Panc1 (cell line): ENCODE data around the gene MAP6D1. TPM values are rescaled to one million over a fixed set of nuclear protein-coding genes. Genes with fewer than 3 reads are reported as not detected.

Experiments
- ATAC-seq: fragments of 200-7000 bp; cut with Tn5 transposase; 2 replicates; pipeline ENCODE4 v1.9.1; 2020; ENCODE audit warnings: mild to moderate bottlenecking, moderate library complexity
- BruUV-seq: library from RNA; stranded (reverse); fragments of 400-500 nt; replicated peaks from 2 replicates; lab custom pipeline; 2021; lab: Mats Ljungman, UMichigan
- CTCF ChIA-PET: fragments of 300-600 bp; sonication (Branson Sonifier 250); formaldehyde crosslinking; loops from one replicate; lab custom pipeline; 2022; ENCODE audit warnings: antibody characterized with exemption; lab: Charles Lee
- POLR2A ChIA-PET: fragments of 300-600 bp; sonication (Branson Sonifier 250); formaldehyde crosslinking; loops from one replicate; lab custom pipeline; 2022; ENCODE audit warnings: antibody characterized with exemption; lab: Charles Lee
- DNase-seq: peaks from one replicate; pipeline ENCODE4 v3.0.0-alpha.2; 2010; ENCODE audit warnings: low read depth, low spot score
- H3K27ac ChIP-seq: 2 replicates; pipeline ENCODE4 v1.5.1; 2011; ENCODE audit warnings: mild to moderate bottlenecking, low read length, inconsistent platforms
- H3K27me3 ChIP-seq: fragments of 200-500 bp; sonication (Bioruptor generic); 2 replicates; pipeline ENCODE4 v1.6.0; 2014; ENCODE audit warnings: low read length, inconsistent platforms; ENCODE audit not compliant: control insufficient read depth, insufficient read depth
- H3K36me3 ChIP-seq: fragments of 200-500 bp; sonication (Bioruptor generic); 2 replicates; pipeline ENCODE4 v1.5.1; 2014; ENCODE audit warnings: inconsistent platforms, mild to moderate bottlenecking, low read length, moderate library complexity; ENCODE audit not compliant: control insufficient read depth, insufficient read depth
- H3K4me1 ChIP-seq: 2 replicates; pipeline ENCODE4 v1.5.1; 2011; ENCODE audit warnings: inconsistent platforms, mild to moderate bottlenecking, low read length, moderate library complexity; ENCODE audit not compliant: control insufficient read depth, insufficient read depth
- H3K4me3 ChIP-seq, 2 experiments: 2 replicates each; pipeline ENCODE4 v1.5.1; 2011 to 2012; ENCODE audit warnings: low read depth in 2 of 2, low read length in 2 of 2, mild to moderate bottlenecking in 2 of 2, inconsistent platforms in 1 of 2, moderate library complexity in 1 of 2
- H3K9me3 ChIP-seq: fragments of 200-500 bp; sonication (Bioruptor generic); 2 replicates; pipeline ENCODE4 v1.5.1; 2014; ENCODE audit warnings: low read depth, mild to moderate bottlenecking, inconsistent platforms, low read length, moderate library complexity; ENCODE audit not compliant: control insufficient read depth, insufficient read depth
- POLR2AphosphoS5 ChIP-seq: IDR thresholded peaks from 2 replicates; pipeline ENCODE4 v1.6.1; 2012; ENCODE audit warnings: mild to moderate bottlenecking, low read depth, low read length, moderate library complexity
- SIN3A ChIP-seq: IDR thresholded peaks from 2 replicates; pipeline ENCODE4 v1.6.1; 2012; ENCODE audit warnings: low read depth, mild to moderate bottlenecking, low read length, moderate library complexity, borderline replicate concordance; ENCODE audit not compliant: insufficient read depth
- TCF7L2 ChIP-seq: IDR thresholded peaks from 2 replicates; pipeline ENCODE4 v1.6.1; 2011; ENCODE audit warnings: mild to moderate bottlenecking, low read depth, low read length, inconsistent platforms
- in situ Hi-C: cut with HindIII; loops from 2 replicates; pipeline ENCODE4 v1.10.0; 2016; ENCODE audit warnings: low sequenced_read_pairs, low pct_unique_long_range_greater_than_20kb
- intact Hi-C: fragments of 100-400 bp; cut with micrococcal nuclease; formaldehyde crosslinking; loops from one replicate; pipeline ENCODE4 v1.10.0; 2022; ENCODE audit not compliant: unreplicated experiment
- total RNA-seq: library from RNA; stranded (reverse); gene quantifications from one replicate; pipeline ENCODE4 v1.2.1, GENCODE V29; 2021; ENCODE audit not compliant: unreplicated experiment
- TF ChIP-seq, protein P1 (sequence below): fragments of 450-650 bp; IDR thresholded peaks from 2 replicates; pipeline ENCODE4 v1.5.1; 2017; ENCODE audit warnings: mild to moderate bottlenecking
- TF ChIP-seq, protein P2 (sequence below), 2 experiments: IDR thresholded peaks; 2 replicates each; pipeline ENCODE4 v1.6.1; 2011 to 2012; ENCODE audit warnings: low read depth in 2 of 2, control low read depth in 1 of 2, low read length in 1 of 2, mild to moderate bottlenecking in 1 of 2, moderate library complexity in 1 of 2; ENCODE audit not compliant: insufficient read depth in 1 of 2

Gene MAP6D1
- total RNA-seq, 1 experiment from 2014 or later = 7.9 TPM

DNA sequence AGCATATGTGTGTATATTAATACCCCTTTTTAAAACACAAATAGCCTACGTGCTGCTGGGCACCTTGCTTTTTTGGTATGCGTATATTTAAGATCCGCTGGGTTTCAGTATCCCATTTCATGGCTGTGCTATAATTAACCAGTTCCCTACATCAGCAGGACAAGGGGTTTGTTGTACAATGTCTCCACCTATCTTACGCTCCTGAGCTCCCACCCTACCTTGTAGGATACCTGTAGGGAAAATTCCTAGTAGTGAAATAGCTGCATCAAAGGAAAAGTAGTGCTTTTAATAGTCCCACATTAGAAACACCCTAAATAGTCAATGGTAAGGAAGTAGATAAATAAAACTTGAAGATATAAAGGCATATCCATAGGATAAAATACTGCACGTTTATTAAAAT, 1.4 kb downstream of the MAP6D1 start:
- intact Hi-C loops = no loop called here
- DNase-seq (no peak), ATAC-seq (no peak)
- H3K27ac ChIP-seq = no peak overlapping the region
- no peaks in the 10 kb centered on the region for H3K9me3 ChIP-seq
- no TSS peak for BruUV-seq
- ChIA-PET CTCF (no interaction called here), POLR2A (no interaction called here)
- peaks cover 17% of the 10 kb centered on the region for H3K4me1 ChIP-seq
- TF ChIP-seq, protein P1, sequence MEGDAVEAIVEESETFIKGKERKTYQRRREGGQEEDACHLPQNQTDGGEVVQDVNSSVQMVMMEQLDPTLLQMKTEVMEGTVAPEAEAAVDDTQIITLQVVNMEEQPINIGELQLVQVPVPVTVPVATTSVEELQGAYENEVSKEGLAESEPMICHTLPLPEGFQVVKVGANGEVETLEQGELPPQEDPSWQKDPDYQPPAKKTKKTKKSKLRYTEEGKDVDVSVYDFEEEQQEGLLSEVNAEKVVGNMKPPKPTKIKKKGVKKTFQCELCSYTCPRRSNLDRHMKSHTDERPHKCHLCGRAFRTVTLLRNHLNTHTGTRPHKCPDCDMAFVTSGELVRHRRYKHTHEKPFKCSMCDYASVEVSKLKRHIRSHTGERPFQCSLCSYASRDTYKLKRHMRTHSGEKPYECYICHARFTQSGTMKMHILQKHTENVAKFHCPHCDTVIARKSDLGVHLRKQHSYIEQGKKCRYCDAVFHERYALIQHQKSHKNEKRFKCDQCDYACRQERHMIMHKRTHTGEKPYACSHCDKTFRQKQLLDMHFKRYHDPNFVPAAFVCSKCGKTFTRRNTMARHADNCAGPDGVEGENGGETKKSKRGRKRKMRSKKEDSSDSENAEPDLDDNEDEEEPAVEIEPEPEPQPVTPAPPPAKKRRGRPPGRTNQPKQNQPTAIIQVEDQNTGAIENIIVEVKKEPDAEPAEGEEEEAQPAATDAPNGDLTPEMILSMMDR = no peak
- TF ChIP-seq TCF7L2 (no peak), SIN3A (no peak), POLR2AphosphoS5 (no peak)
- TF ChIP-seq, protein P2, sequence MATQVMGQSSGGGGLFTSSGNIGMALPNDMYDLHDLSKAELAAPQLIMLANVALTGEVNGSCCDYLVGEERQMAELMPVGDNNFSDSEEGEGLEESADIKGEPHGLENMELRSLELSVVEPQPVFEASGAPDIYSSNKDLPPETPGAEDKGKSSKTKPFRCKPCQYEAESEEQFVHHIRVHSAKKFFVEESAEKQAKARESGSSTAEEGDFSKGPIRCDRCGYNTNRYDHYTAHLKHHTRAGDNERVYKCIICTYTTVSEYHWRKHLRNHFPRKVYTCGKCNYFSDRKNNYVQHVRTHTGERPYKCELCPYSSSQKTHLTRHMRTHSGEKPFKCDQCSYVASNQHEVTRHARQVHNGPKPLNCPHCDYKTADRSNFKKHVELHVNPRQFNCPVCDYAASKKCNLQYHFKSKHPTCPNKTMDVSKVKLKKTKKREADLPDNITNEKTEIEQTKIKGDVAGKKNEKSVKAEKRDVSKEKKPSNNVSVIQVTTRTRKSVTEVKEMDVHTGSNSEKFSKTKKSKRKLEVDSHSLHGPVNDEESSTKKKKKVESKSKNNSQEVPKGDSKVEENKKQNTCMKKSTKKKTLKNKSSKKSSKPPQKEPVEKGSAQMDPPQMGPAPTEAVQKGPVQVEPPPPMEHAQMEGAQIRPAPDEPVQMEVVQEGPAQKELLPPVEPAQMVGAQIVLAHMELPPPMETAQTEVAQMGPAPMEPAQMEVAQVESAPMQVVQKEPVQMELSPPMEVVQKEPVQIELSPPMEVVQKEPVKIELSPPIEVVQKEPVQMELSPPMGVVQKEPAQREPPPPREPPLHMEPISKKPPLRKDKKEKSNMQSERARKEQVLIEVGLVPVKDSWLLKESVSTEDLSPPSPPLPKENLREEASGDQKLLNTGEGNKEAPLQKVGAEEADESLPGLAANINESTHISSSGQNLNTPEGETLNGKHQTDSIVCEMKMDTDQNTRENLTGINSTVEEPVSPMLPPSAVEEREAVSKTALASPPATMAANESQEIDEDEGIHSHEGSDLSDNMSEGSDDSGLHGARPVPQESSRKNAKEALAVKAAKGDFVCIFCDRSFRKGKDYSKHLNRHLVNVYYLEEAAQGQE (IDR thresholded peaks at IDR 0.05; ENCODE audit: insufficient read depth in 1 of 2, low read depth in 2 of 2, low read length in 1 of 2) = no peak
- no peaks in the 10 kb centered on the region for H3K27me3 ChIP-seq
- in situ Hi-C loops = no loop called here
- no peak overlapping the region for H3K4me3 ChIP-seq
- no peaks in the 10 kb centered on the region for H3K36me3 ChIP-seq

DNA sequence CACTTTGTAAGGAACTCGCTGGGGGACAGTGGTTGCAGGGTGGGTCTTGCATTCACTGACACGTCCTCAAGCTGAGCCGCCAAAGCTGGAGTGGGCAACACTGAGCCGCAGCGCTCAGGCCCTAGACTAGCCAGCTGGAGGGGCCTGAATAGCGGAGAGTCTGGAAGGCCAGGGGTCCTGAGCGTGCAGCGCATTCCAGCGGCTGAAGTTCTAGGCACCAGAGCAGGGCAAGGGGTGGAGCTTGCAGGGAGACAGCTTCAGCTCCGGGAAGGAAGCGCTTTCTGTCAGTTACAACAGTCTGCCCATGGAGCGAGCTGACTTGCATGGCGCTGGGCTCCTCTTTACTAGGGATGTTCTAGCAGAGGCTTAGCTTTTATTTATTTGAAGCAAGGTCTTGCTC, 2.7 kb downstream of the MAP6D1 start:
- no peak for DNase-seq
- Histone ChIP-seq H3K4me3 (no peak overlapping the region), H3K27ac (no peak overlapping the region), H3K27me3 (no peaks in the 10 kb centered on the region), H3K36me3 (no peaks in the 10 kb centered on the region), H3K4me1 (peaks cover 17% of the 10 kb centered on the region), H3K9me3 (no peaks in the 10 kb centered on the region)
- TF ChIP-seq SIN3A (no peak), POLR2AphosphoS5 (no peak), TCF7L2 (no peak)
- TF ChIP-seq, protein P1 = no peak
- TF ChIP-seq, protein P2 (IDR thresholded peaks at IDR 0.05; ENCODE audit: insufficient read depth in 1 of 2, low read depth in 2 of 2, low read length in 1 of 2) = no peak
- intact Hi-C loops (no loop called here), in situ Hi-C loops (no loop called here)
- ChIA-PET CTCF (interaction anchor here (0.6 kb wide), 1 partner anchor 735 kb away, joined by 8 read pairs; no protein-coding TSS in a partner anchor), POLR2A (no interaction called here)
- BruUV-seq = no TSS peak
- ATAC-seq = no peak
